ENCODE measurements around the gene EAPP.

EAPP gene

DNA sequence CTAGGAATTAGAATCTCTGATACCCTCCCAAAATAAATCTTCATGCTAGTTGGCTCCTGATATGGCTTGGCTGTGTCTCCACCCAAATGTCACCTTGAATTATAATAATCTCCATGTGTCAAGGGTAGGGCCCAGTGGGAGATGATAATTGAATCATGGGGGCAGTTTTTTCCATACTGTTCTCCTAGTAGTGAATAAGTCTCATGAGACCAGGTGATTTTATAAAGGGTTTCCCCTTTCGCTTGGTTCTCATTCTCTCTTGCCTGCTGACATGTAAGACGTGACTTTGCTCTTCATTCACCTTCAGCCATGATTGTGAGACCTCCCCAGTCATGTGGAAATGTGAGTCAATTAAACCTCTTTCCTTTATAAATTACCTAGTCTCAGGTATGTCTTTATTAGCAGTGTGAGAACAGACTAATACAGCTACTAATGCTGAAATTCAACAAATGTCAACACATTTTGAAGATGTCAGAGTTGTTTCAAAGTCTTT lies 65.3 kb downstream of the EAPP start:
- Histone ChIP-seq H3K36me3 (ENCODE audit: insufficient read depth, low read length) (no peaks in the 10 kb centered on the region), H3K9ac (ENCODE audit: low read length) (no peak overlapping the region), H3K9me3 (ENCODE audit: low read length) (no peaks in the 10 kb centered on the region), H3K27ac (ENCODE audit: low read depth, low read length) (no peak overlapping the region), H3K27me3 (ENCODE audit: control insufficient read depth in 1 of 2, insufficient read depth in 2 of 2, low read length in 2 of 2) (no peaks in the 10 kb centered on the region), H3K4me1 (ENCODE audit: insufficient read depth, low read length) (no peaks in the 10 kb centered on the region), H3K4me3 (ENCODE audit: low read depth in 1 of 2, low read length in 2 of 2) (no peak overlapping the region)

DNA sequence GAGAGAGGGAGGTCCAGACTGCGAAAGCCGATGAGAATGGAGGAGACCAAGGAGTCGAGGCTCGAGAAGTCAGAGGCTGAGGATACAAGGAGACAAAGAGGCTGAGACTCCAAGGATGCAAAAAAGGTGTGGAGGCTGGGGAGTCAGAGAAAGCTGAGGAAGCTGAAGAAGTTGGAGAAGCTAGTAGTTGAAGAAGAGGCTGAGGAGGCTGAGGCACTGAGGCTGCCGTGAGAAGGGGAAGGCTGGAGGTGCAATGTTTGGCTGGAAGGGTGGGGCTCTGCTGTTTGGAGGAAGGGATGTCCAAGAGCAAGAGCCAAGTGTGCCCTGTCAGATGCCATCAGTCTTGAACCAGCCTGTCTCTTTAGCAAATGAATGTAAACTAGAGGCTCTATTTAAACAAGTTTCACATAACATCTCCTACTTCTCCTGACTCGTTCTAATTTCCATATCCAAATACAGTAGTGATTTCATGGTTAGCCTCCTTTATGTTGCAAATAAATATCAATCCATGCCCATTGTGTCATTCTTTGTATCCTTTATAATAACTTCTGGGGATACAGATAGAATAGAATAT lies 66.7 kb downstream of the EAPP start:
- H3K9ac ChIP-seq (ENCODE audit: low read length): no peak overlapping the region
- no peaks in the 10 kb centered on the region for H3K27me3 ChIP-seq (ENCODE audit: control insufficient read depth in 1 of 2, insufficient read depth in 2 of 2, low read length in 2 of 2)
- no peaks in the 10 kb centered on the region for H3K4me1 ChIP-seq (ENCODE audit: insufficient read depth, low read length)
- no peak overlapping the region for H3K4me3 ChIP-seq (ENCODE audit: low read depth in 1 of 2, low read length in 2 of 2)
- no peak overlapping the region for H3K27ac ChIP-seq (ENCODE audit: low read depth, low read length)
- H3K36me3 ChIP-seq (ENCODE audit: insufficient read depth, low read length): no peaks in the 10 kb centered on the region
- no peaks in the 10 kb centered on the region for H3K9me3 ChIP-seq (ENCODE audit: low read length)

DNA sequence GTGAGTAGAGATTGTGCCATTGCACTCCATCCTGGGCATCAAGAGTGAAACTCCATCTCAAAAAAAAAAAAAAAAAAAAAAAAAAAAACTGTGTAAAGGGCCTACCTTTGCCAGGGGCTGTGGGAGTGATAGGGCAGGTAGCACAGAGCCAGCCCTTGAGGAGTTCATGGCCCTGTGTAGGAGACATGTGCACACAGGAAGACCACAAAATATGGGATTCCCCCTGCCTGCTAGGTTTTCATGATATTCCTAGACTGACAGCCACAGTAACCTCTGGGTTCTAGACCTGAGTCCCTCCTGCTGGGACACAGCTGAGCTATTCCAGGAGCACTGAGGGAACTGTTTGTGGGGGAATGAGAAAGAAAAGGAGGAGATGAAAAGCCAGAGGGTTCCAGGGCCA lies 69.2 kb downstream of the EAPP start:
- H3K36me3 ChIP-seq (ENCODE audit: insufficient read depth, low read length): no peaks in the 10 kb centered on the region

DNA sequence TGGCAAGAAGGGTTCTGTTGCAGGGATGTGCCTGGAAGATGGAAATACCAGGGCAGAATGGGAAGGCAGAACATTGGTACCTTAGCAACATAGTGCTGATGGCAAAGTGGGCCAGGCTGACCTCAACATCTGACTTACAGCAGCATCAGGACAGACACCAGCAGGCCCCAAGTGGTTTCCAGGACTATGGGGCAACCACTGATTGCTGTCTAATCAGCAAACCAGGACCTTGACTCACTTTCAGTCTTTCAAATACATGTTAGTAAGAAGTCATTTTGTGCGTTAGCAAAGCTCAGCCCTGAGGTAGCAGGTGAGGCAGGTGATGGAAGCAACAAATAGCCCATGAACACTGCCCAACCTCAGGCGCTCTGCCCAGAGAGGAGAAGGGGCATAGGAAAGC lies 72.8 kb downstream of the EAPP start:
- H3K4me1 ChIP-seq (ENCODE audit: insufficient read depth, low read length): no peaks in the 10 kb centered on the region
- no peak overlapping the region for H3K9ac ChIP-seq (ENCODE audit: low read length)
- no peaks in the 10 kb centered on the region for H3K36me3 ChIP-seq (ENCODE audit: insufficient read depth, low read length)
- no peaks in the 10 kb centered on the region for H3K9me3 ChIP-seq (ENCODE audit: low read length)
- H3K27me3 ChIP-seq (ENCODE audit: control insufficient read depth in 1 of 2, insufficient read depth in 2 of 2, low read length in 2 of 2): no peaks in the 10 kb centered on the region
- no peak overlapping the region for H3K4me3 ChIP-seq (ENCODE audit: low read depth in 1 of 2, low read length in 2 of 2)
- H3K27ac ChIP-seq (ENCODE audit: low read depth, low read length): no peak overlapping the region

More for the DNA sequence above, 69.2 kb downstream of the EAPP start:
- H3K4me3 ChIP-seq (ENCODE audit: low read depth in 1 of 2, low read length in 2 of 2): no peak overlapping the region
- H3K27me3 ChIP-seq (ENCODE audit: control insufficient read depth in 1 of 2, insufficient read depth in 2 of 2, low read length in 2 of 2): no peaks in the 10 kb centered on the region
- H3K27ac ChIP-seq (ENCODE audit: low read depth, low read length): no peak overlapping the region
- no peak overlapping the region for H3K9ac ChIP-seq (ENCODE audit: low read length)
- no peaks in the 10 kb centered on the region for H3K9me3 ChIP-seq (ENCODE audit: low read length)
- H3K4me1 ChIP-seq (ENCODE audit: insufficient read depth, low read length): no peaks in the 10 kb centered on the region
